Stimulated activated CD4-positive, alpha-beta T cell treated with anti-CD3 and anti-CD28 coated beads, Interleukin-1b, Interleukin-23, amount 100 ng/mL, for 48 hours (primary cell): ENCODE data around the gene BIVM.
A peak's percentile ranks its signal among the peaks of the same experiment; 100 is the strongest.

Source experiments
- DNase-seq: peaks from one replicate; pipeline ENCODE4 v3.0.0-alpha.2; 2020

Gene BIVM

DNA sequence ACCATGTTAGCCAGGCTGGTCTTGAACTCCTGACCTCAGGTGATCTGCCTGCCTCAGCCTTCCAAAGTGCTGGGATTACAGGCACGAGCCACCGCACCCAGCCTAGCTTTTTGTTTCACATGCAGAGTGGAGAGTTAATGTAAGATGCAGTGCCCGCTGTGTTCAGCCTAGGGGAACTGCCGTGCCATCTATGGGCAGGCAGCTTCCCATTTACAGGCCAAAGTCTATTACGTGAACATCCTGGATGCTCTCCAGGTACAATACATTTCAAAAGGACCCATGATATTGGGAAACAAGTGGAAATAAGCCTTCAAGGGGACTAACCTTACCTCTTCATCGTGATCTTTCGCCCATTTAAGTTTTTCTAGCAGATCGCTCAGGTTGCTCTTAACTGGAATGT, 10.2 kb upstream of the BIVM start:
- no peak for DNase-seq

GRCh38 chr13:102792396-102792795, 6.5 kb upstream of the BIVM start:
- DNase-seq = no peak

GRCh38 chr13:102793611-102794355, 5.1 kb upstream of the BIVM start:
- no peak for DNase-seq

- DNase-seq = peak; percentile 3
Observed at GRCh38 chr13:102799426-102800144, 666 bp downstream of the BIVM start.

DNA sequence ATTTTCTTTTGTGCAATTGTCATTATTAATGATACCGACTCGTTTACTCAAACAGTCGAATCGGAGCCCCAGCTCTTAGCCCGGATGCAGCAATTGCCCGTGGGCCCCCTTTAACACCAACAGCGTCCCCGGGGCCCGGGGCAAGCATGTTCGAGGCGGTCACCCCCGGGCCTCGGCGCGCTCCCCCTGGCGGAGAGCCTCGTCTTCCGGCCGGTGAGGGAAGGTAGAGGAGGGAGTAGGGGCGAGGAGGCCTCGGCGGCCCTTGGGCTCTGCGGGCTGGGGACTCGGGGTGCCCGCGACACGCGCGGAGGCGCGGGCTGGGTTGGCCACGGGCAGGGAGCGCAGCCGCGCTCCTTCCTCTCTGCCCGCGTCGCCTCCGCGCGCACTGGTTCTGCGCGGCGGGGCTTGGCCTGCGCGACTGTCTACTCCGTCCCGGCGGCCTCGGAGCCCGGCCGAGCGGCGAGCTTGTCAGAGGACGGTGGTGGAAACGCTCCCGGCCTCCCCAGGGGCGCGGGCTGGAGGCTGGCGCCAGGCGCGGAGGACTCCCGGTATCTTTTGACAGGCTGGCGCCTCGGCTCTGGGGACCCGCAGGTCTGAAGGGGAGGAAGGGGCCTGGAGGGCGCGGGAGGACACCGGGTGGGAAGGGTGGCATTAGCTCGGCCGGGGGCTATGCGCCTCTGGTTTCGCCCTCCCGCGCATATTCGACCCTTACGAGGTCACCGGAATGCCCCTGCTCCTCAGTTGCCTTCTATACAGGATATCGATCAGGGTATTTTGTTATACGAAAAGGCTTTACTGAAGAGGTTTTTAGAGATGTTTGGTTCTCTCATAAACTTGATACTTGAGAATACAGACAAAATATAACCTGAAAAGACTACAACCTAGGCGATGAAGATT, 1.5 kb downstream of the BIVM start:
- peak; percentile 81 for DNase-seq

- DNase-seq = no peak
Observed at GRCh38 chr13:102805680-102806079, 6.8 kb downstream of the BIVM start.

DNA sequence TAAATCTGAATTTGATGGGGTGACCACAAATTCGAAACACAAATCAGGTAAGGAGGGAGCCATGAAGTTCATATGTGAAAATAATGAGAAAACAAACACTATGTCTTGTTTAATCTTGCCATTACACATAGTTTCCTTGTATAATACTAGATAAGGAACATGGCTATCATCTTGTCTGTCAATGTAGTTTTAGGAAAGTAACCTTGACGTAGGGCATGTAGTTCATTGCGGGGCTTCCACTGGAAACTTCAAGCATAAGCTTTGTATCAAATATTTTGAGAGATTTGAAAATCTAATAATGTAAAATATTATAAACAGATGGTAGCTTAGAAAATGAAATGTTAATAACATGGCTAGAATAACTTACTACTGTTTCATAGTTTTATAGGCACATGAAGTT, 8.8 kb downstream of the BIVM start:
- DNase-seq = no peak

DNA sequence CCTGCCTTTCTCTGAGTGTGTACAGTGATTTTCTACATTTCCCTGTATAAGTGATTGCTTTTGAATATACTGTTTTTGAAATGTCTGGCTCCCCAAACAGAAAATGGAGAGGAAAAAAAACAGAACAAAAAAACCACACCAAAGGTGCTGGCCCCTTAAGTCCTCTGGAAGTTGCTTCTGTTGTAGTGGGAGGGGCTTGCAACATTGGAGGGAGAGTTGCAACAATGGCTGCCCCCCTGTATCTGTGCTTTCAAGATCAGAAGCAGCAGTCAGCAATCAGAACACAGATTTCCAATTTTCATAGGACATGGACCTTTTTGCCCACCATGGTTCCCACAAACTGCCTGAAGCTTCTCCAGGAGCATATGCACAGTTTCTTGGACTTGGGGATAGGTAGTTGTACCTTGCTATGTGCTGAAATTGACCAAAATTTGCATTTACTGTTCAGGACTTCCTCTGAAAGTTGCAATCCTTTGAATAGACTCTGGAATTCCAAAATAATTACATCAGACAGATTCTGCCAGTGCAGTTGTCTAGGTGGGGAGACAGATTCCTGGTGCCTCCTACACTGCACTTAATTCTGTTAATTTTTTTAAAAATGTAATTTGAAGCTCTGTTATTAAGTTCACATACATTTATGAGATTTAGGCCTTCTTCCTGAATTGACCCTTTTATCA, 13.8 kb downstream of the BIVM start:
- no peak for DNase-seq

DNA sequence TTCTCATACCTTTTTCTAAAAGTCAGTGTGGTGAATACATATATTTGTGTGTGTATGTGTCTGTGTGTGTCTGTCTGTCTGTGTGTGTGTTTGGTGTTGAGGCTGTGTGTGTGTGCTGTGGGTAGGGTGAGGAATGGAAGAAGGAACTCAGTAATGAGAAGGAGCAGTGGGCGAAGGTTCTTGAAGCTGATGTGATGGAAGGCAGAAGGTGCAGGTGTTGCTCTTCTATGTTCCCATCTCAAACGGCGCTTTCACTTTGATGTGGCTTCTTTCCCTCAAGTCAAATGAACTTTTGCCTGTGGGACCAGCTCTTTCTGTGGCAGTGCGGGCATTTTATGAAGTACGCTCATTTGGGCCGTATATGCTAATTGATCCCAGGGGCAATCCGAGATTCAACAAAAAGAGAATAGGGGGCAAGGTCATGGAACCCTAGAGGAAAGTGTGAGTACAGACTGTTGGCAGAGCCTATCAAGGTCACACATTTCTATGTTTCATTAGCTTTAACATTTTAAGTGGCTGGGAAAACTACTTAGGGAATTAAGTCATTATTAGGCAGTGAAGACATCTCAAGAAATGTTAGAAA, 15.2 kb downstream of the BIVM start:
- DNase-seq = peak; percentile 2

DNA sequence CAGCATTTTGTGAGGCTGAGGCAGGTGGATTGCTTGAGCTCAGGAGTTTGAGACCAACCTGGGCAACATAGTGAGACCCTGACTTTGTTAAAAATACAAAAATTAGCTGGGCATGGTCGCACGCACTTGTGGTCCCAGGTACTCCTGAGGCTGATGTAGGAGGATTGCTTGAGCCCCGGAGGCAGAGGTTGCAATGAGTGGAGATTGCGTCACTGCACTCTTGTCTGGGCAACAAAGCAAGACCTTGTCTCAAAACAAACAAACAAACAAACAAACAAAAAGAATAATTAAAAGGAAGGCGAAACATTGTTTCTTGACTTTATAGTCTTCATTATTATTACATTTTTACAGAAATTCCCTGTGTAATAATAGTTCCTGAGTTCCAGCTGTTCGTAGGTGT, 15.9 kb downstream of the BIVM start:
- DNase-seq = no peak

- DNase-seq = no peak
Observed at GRCh38 chr13:102815788-102816187, 16.9 kb downstream of the BIVM start.

DNA sequence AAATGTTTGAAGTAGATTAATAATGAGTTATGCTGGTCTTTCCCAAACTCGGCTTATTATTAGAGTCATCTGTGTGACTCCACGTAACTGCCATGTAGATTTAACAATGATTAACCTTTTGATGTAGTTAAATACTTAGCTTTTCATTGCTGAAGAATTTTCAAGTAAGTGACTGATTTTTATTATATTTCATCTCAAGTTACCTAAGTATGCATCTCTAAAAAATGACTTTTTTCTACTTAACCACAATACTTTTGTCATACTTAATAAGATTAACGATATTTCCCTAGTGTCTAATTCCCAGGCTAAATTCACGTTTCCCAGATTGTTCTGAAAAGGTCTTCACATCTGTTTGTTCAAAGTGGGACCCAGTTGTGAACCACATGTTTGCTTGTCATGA, 17.8 kb downstream of the BIVM start:
- no peak for DNase-seq

- DNase-seq = no peak
Observed at GRCh38 chr13:102817241-102817640, 18.3 kb downstream of the BIVM start.

GRCh38 chr13:102817907-102818306, 19.0 kb downstream of the BIVM start:
- DNase-seq = no peak

DNA sequence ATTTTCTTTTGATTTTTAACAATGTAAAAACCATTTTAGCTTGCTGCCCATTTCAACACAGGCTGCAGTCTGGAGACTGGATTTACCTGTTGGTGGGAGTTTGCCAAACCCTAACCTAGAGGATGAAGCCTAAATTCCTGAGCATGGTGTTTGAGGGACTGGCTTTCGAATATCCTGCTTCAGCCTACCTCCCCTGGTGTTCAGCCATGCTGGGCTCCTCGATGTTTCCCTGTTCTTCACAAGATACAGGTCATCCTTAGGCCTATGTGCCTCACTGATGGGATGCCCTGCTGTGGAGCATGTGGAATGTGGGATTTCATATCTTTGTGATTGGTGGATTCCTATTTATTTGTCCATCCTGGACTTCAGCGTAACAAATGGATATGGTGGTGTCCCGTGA, 26.5 kb downstream of the BIVM start:
- DNase-seq = no peak

DNA sequence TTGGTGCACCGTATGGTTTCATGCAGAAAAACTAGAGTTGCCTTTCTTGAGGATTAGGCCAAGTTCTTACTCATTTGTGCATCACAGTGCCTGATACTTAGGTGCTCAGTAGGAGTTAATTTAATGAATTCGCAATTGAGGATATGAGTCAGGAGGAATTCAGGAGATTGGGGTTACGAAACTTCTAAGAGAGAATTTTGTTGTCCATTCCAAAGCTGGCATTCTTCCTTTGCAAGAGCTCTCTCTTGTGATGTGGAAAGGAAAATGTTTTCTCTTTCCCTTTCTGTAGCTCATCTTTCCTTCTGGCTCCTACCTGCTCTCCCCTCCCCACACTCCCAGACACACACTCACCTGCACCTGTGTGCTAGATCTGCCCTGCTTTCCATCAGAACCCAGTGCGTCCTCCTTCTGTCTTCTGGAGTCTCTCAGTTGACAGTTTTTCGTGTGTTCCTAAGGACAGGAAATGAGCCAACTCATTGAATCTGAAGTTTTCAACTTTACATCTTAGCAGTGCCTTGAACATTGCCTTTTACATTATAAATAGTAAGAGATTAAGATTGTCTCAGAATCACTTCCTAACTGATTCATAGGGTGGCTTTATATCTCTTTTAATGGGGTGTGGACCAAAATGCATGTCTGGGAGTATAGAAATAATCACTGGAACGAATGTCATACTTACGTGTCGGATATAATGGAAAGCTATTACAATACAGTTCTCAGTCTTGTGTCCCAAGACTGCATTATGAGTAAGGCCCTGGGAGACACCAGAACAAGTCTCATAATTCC, 27.2 kb downstream of the BIVM start:
- no peak for DNase-seq

DNA sequence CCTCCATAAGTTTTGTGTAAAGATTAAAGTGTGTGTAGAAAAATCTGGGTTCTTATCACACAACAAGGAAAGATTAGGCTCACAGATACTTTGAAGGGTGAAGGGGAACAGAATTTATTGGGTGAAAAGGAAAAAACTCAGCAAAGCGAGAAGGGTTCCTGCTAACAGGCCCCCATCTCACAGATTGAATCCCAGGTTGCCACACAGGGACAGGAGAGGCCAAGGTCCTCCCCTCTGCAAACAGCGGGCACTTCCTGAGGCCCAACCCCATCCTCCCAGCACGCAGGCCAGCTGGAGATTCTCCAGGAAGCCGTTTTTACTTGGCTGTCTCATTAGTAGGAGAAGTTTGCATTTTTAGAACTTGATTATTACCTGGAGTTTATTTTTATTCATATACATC, 31.7 kb downstream of the BIVM start:
- DNase-seq = no peak

DNA sequence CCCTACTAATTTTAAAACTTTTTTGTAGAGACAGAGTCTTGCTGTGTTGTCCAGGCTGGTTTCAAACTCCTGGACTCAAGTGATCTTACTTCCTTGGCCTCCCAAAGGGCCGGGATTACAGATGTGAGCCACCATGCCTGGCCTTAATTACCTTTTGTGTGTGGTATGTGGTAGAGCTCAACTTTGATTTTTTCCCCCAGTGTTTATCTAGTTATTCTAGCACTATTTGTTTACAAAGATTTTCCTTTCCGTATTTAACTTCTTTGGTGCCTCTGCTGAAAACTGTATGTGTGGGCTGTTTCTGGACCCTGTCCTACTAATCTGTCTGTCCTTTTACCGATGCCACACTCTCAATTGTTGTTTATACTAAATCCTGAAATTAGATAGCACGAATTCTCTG, 37.6 kb downstream of the BIVM start:
- no peak for DNase-seq

GRCh38 chr13:102838273-102838672, 39.4 kb downstream of the BIVM start:
- no peak for DNase-seq

- no peak for DNase-seq
Observed at GRCh38 chr13:102838982-102839381, 40.1 kb downstream of the BIVM start.

- no peak for DNase-seq
Observed at GRCh38 chr13:102839462-102839861, 40.5 kb downstream of the BIVM start.

DNA sequence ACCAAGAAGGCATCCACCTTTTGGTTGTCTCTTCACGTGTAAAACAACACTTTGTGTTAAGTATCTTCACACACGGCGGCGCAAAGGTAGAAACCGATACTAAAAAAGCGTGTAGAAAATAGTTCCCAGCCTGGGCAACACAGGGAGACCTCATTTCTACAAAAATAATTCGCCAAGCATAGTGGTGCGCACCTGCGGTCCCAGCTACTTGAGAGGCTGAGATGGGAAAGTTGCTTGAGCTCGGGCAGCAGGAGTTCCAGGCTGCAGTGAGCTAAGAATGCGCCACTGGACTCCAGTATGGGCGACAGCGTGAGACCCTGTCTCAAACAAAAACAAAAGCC, 46.3 kb downstream of the BIVM start:
- DNase-seq = no peak
